ENCODE measurements around the gene ARL15.

ARL15 gene

GRCh38 chr5:54274944-54275343 lies 35.4 kb downstream of the ARL15 start:
- peaks cover 22% of the 10 kb centered on the region for H3K9me3 Mint-ChIP-seq
- no peak for TF ChIP-seq CTCF (IDR thresholded peaks at IDR 0.05)

GRCh38 chr5:54273715-54274114 lies 36.7 kb downstream of the ARL15 start:
- Mint-ChIP-seq H3K4me1 (peaks cover 5% of the 10 kb centered on the region), H3K27ac (peak overlapping the region; percentile 83), H3K9me3 (peaks cover 24% of the 10 kb centered on the region), H3K36me3 (ENCODE audit: low read depth) (peaks cover 37% of the 10 kb centered on the region), H3K27me3 (ENCODE audit: low read depth, poor library complexity) (no peaks in the 10 kb centered on the region), H3K4me3 (no peak overlapping the region)
- no peak for TF ChIP-seq CTCF (IDR thresholded peaks at IDR 0.05)
- no peak for DNase-seq

More at GRCh38 chr5:54274944-54275343, 35.4 kb downstream of the ARL15 start:
- H3K4me3 Mint-ChIP-seq: no peak overlapping the region
- peaks cover 5% of the 10 kb centered on the region for H3K4me1 Mint-ChIP-seq
- no peak for DNase-seq
- H3K27ac Mint-ChIP-seq: no peak overlapping the region
- H3K27me3 Mint-ChIP-seq (ENCODE audit: low read depth, poor library complexity): no peaks in the 10 kb centered on the region
- peaks cover 42% of the 10 kb centered on the region for H3K36me3 Mint-ChIP-seq (ENCODE audit: low read depth)

GRCh38 chr5:54272746-54273145 lies 37.6 kb downstream of the ARL15 start:
- H3K9me3 Mint-ChIP-seq: peaks cover 21% of the 10 kb centered on the region
- no peak for TF ChIP-seq CTCF (IDR thresholded peaks at IDR 0.05)
- H3K27me3 Mint-ChIP-seq (ENCODE audit: low read depth, poor library complexity): no peaks in the 10 kb centered on the region
- no peak overlapping the region for H3K27ac Mint-ChIP-seq
- H3K4me1 Mint-ChIP-seq: peaks cover 5% of the 10 kb centered on the region
- peaks cover 33% of the 10 kb centered on the region for H3K36me3 Mint-ChIP-seq (ENCODE audit: low read depth)
- DNase-seq: no peak
- no peak overlapping the region for H3K4me3 Mint-ChIP-seq

GRCh38 chr5:54270326-54270725 lies 40.0 kb downstream of the ARL15 start:
- DNase-seq: no peak
- Mint-ChIP-seq H3K9me3 (peaks cover 24% of the 10 kb centered on the region), H3K27ac (no peak overlapping the region)

GRCh38 chr5:54264574-54264973 lies 45.8 kb downstream of the ARL15 start:
- Mint-ChIP-seq H3K36me3 (ENCODE audit: low read depth) (peaks cover 16% of the 10 kb centered on the region), H3K9me3 (peaks cover 15% of the 10 kb centered on the region), H3K27ac (no peak overlapping the region), H3K27me3 (ENCODE audit: low read depth, poor library complexity) (peaks cover 3% of the 10 kb centered on the region), H3K4me3 (no peak overlapping the region), H3K4me1 (no peaks in the 10 kb centered on the region)
- TF ChIP-seq CTCF (IDR thresholded peaks at IDR 0.05): no peak
- no peak for DNase-seq

More at GRCh38 chr5:54270326-54270725, 40.0 kb downstream of the ARL15 start:
- peaks cover 18% of the 10 kb centered on the region for H3K36me3 Mint-ChIP-seq (ENCODE audit: low read depth)
- no peak overlapping the region for H3K4me3 Mint-ChIP-seq
- TF ChIP-seq CTCF (IDR thresholded peaks at IDR 0.05): no peak
- H3K27me3 Mint-ChIP-seq (ENCODE audit: low read depth, poor library complexity): no peaks in the 10 kb centered on the region
- peaks cover 5% of the 10 kb centered on the region for H3K4me1 Mint-ChIP-seq

- no peak for TF ChIP-seq CTCF (IDR thresholded peaks at IDR 0.05)
- peaks cover 7% of the 10 kb centered on the region for H3K9me3 Mint-ChIP-seq
- no peak for DNase-seq
- peaks cover 3% of the 10 kb centered on the region for H3K27me3 Mint-ChIP-seq (ENCODE audit: low read depth, poor library complexity)
- no peak overlapping the region for H3K27ac Mint-ChIP-seq
- H3K36me3 Mint-ChIP-seq (ENCODE audit: low read depth): peaks cover 7% of the 10 kb centered on the region
- H3K4me1 Mint-ChIP-seq: no peaks in the 10 kb centered on the region
- H3K4me3 Mint-ChIP-seq: no peak overlapping the region
Measured at GRCh38 chr5:54263447-54263846, 46.9 kb downstream of the ARL15 start.

Data from nephron progenitor cell (in vitro differentiated cells).